ENCODE measurements around the gene A3GALT2.

Gene A3GALT2

GRCh38 chr1:33350611-33351280 lies 29.8 kb upstream of the A3GALT2 start:
- no peak for DNase-seq

- peak in 51 of 56 donors; percentile 40 to 88 (median 71) for DNase-seq
These were observed 29.1 kb upstream of the A3GALT2 start for GRCh38 chr1:33349778-33350610.

- DNase-seq, result peak in 23 of 56 donors; percentile 26 to 73 (median 55)
These were observed 28.3 kb upstream of the A3GALT2 start for GRCh38 chr1:33349081-33349759.

- peak in 1 of 56 donors; percentile 17 for DNase-seq
These were observed 27.8 kb upstream of the A3GALT2 start for GRCh38 chr1:33348676-33349080.

GRCh38 chr1:33348194-33348593 lies 27.3 kb upstream of the A3GALT2 start:
- no peak for DNase-seq

- peak in 1 of 56 donors; percentile 14 for DNase-seq
These were observed 26.7 kb upstream of the A3GALT2 start for GRCh38 chr1:33347650-33347992.

GRCh38 chr1:33346927-33347649 lies 26.2 kb upstream of the A3GALT2 start:
- DNase-seq, result peak in 1 of 56 donors; percentile 24

- no peak for DNase-seq
These were observed 25.6 kb upstream of the A3GALT2 start for GRCh38 chr1:33346533-33346926.

GRCh38 chr1:33344896-33345560 lies 24.1 kb upstream of the A3GALT2 start:
- no peak for DNase-seq

GRCh38 chr1:33343539-33343938 lies 22.6 kb upstream of the A3GALT2 start:
- DNase-seq, result no peak

- DNase-seq, result peak in 50 of 56 donors; percentile 25 to 84 (median 57)
These were observed 21.3 kb upstream of the A3GALT2 start for GRCh38 chr1:33342041-33342723.

GRCh38 chr1:33341190-33341589 lies 20.3 kb upstream of the A3GALT2 start:
- DNase-seq, result no peak

GRCh38 chr1:33339413-33339812 lies 18.5 kb upstream of the A3GALT2 start:
- DNase-seq, result peak in 8 of 56 donors; percentile 16 to 42 (median 30)

GRCh38 chr1:33338440-33339211 lies 17.7 kb upstream of the A3GALT2 start:
- peak in 10 of 56 donors; percentile 12 to 56 (median 28) for DNase-seq

- no peak for DNase-seq
These were observed 17.1 kb upstream of the A3GALT2 start for GRCh38 chr1:33338048-33338439.

GRCh38 chr1:33337441-33337840 lies 16.5 kb upstream of the A3GALT2 start:
- DNase-seq, result no peak

- no peak for DNase-seq
These were observed 15.7 kb upstream of the A3GALT2 start for GRCh38 chr1:33336580-33336979.

- DNase-seq, result peak in 2 of 56 donors; percentile 11 to 29
These were observed 14.1 kb upstream of the A3GALT2 start for GRCh38 chr1:33335020-33335419.

- DNase-seq, result peak in 3 of 56 donors; percentile 16 to 27 (median 19)
These were observed 13.2 kb upstream of the A3GALT2 start for GRCh38 chr1:33334081-33334552.

Data from amygdala (tissue), 56 donors.